HepG2 (cell line): ENCODE measurements around the gene TWNK. TPM values are rescaled to one million over a fixed set of nuclear protein-coding genes. Genes with fewer than 3 reads are reported as not detected.

Experiments used
- ARNT2 ChIP-seq: sonication (generic); formaldehyde crosslinking; IDR thresholded peaks from 2 replicates; pipeline ENCODE4 v1.8.0; 2022; ENCODE audit warnings: mild to moderate bottlenecking, low read depth, missing genetic modification reagents, moderate library complexity
- FIP1L1 ChIP-seq: fragments of 200-400 bp; formaldehyde crosslinking; IDR thresholded peaks from 2 replicates; pipeline ENCODE4 v1.6.1; 2018; ENCODE audit warnings: low read depth, mild to moderate bottlenecking, low read length, moderate library complexity, borderline replicate concordance; ENCODE audit not compliant: insufficient read depth
- FOXA3 ChIP-seq: IDR thresholded peaks from 2 replicates; pipeline ENCODE4 v1.6.1; 2016; ENCODE audit warnings: missing genetic modification reagents, missing compliant biosample characterization
- HNRNPK ChIP-seq: fragments of 200-400 bp; formaldehyde crosslinking; IDR thresholded peaks from 2 replicates; pipeline ENCODE4 v1.6.1; 2018; ENCODE audit warnings: low read length, low read depth, moderate library complexity, mild to moderate bottlenecking; ENCODE audit not compliant: poor library complexity, severe bottlenecking
- HOXA7 ChIP-seq: sonication (generic); formaldehyde crosslinking; IDR thresholded peaks from 2 replicates; pipeline ENCODE4 v1.8.1; 2022; ENCODE audit warnings: mild to moderate bottlenecking, missing genetic modification reagents, moderate library complexity
- ISX ChIP-seq: sonication (generic); formaldehyde crosslinking; conservative IDR thresholded peaks from 2 replicates; pipeline ENCODE4 v1.5.0; 2020; ENCODE audit warnings: missing genetic modification reagents
- MED13 ChIP-seq: sonication (generic); formaldehyde crosslinking; IDR thresholded peaks from 2 replicates; pipeline ENCODE4 v1.5.0; 2020; ENCODE audit warnings: missing genetic modification reagents
- NONO ChIP-seq, 2 experiments: fragments of 450-650 bp in 1 of 2; sonication (generic) in 1 of 2; formaldehyde crosslinking in 1 of 2; IDR thresholded peaks in 1 of 2; conservative IDR thresholded peaks in 1 of 2; 2 replicates each; pipeline versions ENCODE4 v1.6.1 to v1.8.0; 2017 to 2022; ENCODE audit warnings: mild to moderate bottlenecking in 1 of 2, missing genetic modification reagents in 1 of 2, moderate library complexity in 1 of 2
- POLR2A ChIP-seq, 2 experiments: IDR thresholded peaks; 2 replicates each; pipeline ENCODE4 v1.6.1; 2011; ENCODE audit warnings: low read depth in 2 of 2, low read length in 2 of 2, mild to moderate bottlenecking in 1 of 2, moderate library complexity in 1 of 2; ENCODE audit not compliant: insufficient read depth in 1 of 2
- RARA ChIP-seq: IDR thresholded peaks from 2 replicates; pipeline ENCODE4 v1.6.1; 2016; ENCODE audit warnings: missing genetic modification reagents, missing compliant biosample characterization
- RBFOX2 ChIP-seq: fragments of 200-400 bp; formaldehyde crosslinking; IDR thresholded peaks from 2 replicates; pipeline ENCODE4 v1.6.1; 2017; ENCODE audit warnings: low read depth, mild to moderate bottlenecking, low read length
- RBM22 ChIP-seq: fragments of 200-400 bp; formaldehyde crosslinking; optimal IDR thresholded peaks from 2 replicates; pipeline ENCODE3; 2017; ENCODE audit warnings: mild to moderate bottlenecking, low read length, moderate library complexity
- TMF1 ChIP-seq: sonication (generic); formaldehyde crosslinking; IDR thresholded peaks from 2 replicates; pipeline ENCODE4 v1.8.1; 2022; ENCODE audit warnings: low read depth, missing genetic modification reagents
- YY1 ChIP-seq: IDR thresholded peaks from 2 replicates; pipeline ENCODE4 v1.6.1; 2011; ENCODE audit warnings: low read length, low read depth, moderate library complexity, mild to moderate bottlenecking; ENCODE audit not compliant: insufficient read depth, insufficient replicate concordance
- ZMYM2 ChIP-seq: sonication (generic); formaldehyde crosslinking; IDR thresholded peaks from 2 replicates; pipeline ENCODE4 v1.8.0; 2022; ENCODE audit warnings: mild to moderate bottlenecking, missing genetic modification reagents
- ZNF44 ChIP-seq: sonication (generic); formaldehyde crosslinking; IDR thresholded peaks from 2 replicates; pipeline ENCODE4 v1.5.1; 2020; ENCODE audit warnings: mild to moderate bottlenecking, missing genetic modification reagents
- ZNF574 ChIP-seq: sonication (generic); formaldehyde crosslinking; IDR thresholded peaks from 2 replicates; pipeline ENCODE4 v1.4.0; 2020; ENCODE audit warnings: missing genetic modification reagents
- ZNF687 ChIP-seq: sonication (generic); formaldehyde crosslinking; IDR thresholded peaks from 2 replicates; pipeline ENCODE4 v1.5.1; 2020; ENCODE audit warnings: mild to moderate bottlenecking, missing genetic modification reagents, moderate library complexity
- ZSCAN29 ChIP-seq: sonication (generic); formaldehyde crosslinking; conservative IDR thresholded peaks from 2 replicates; pipeline ENCODE4 v1.4.0; 2020; ENCODE audit warnings: mild to moderate bottlenecking, missing genetic modification reagents
- polyA plus RNA-seq, 8 experiments: library from polyadenylated mRNA; depleted of rRNA in 3 of 8; stranded (reverse) in 7 of 8; unstranded in 1 of 8; fragments of >200 nt; fragmentation: Illumina TruSeq in 4 of 8; extraction: Trizol in 4 of 8; gene quantifications; 2 replicates each; pipeline versions ENCODE4 v1.2.1 to v1.2.3, GENCODE V29; 2011 to 2016; ENCODE audit warnings: low read depth in 4 of 8, missing spikeins in 1 of 8, mixed read lengths in 1 of 8; ENCODE audit not compliant: insufficient read depth in 1 of 8
- total RNA-seq, 5 experiments: library from RNA; depleted of rRNA; stranded (reverse); fragments of >200 nt; fragmentation: Illumina TruSeq; extraction: Trizol; gene quantifications; 2 replicates each; pipeline ENCODE4 v1.2.3, GENCODE V29; 2016; ENCODE audit warnings: low read depth in 1 of 5
- TF ChIP-seq, protein P1 (sequence below): sonication (generic); formaldehyde crosslinking; IDR thresholded peaks from 2 replicates; pipeline ENCODE4 v1.4.0; 2020; ENCODE audit warnings: missing genetic modification reagents

TWNK gene
- total and polyA plus RNA-seq, 2 of the 13 experiments (the other 11 are each of a cell fraction or from before 2014, with no cell fraction given): 10.7 to 16.5 TPM

DNA sequence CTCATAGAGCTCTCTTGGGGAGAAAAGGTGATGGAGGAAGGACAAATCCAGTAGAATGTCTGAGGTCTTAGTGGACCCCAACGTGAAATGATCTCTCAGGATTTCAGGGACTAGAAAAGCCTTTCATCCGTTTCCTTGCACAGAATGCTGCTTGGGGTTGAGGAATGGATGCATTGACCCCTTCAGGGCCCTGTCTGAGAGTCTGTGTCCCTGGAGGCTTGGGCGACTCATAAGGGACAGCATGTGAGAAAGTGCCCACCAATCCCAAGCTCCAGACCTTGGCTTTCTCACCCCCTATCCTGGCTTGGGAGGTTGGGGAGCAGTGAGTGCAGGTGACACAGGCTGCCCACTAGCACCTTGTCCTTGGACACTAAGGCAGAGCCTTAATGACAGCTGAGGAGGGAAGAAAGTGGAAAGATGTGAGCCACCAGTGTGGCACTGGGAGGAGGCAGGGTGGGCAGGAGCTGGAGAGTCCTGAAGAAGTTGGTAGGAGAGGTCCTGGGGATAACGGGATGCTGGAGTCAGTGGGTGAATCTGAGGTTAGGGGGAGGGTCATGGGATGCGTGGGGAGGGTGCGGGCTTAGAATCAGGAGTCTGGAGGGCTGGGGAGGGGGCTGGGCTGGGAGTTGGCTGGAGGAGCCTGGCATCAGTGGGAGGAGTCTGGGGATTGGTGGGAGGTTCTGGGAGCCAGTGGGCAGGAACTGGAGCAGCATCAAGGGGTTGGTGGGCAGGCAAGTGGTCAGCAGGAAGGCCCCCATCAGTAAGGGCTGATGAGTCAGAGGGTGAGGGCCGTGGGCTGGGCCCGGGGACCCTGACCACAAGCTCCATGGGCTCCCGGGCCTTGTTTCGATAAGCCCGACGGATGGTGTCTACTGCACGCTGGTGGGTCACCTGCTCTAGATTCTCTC, 20.8 kb downstream of the TWNK start (continued):
- TF ChIP-seq ZNF574 (CRISPR knock-in tag) (no peak), ZMYM2 (CRISPR knock-in tag) (no peak), ISX (CRISPR knock-in tag) (no peak), RARA (CRISPR knock-in tag) (0 out of 2 replicates have a peak, but pooled peaks have one; percentile 1), ZNF687 (CRISPR knock-in tag) (no peak), ARNT2 (CRISPR knock-in tag) (no peak), POLR2A (IDR thresholded peaks at IDR 0.05; ENCODE audit: insufficient read depth in 1 of 2, low read depth in 2 of 2, low read length in 2 of 2) (peak in 1 of 2 experiments; percentile 16; a peak in 1 of 4 replicates), ZNF44 (CRISPR knock-in tag) (no peak), MED13 (CRISPR knock-in tag) (no peak), RBFOX2 (peak; percentile 27; the same call in 1 of the 2 replicates), YY1 (no peak), RBM22 (peak; percentile 62), FIP1L1 (no peak), HNRNPK (peak; percentile 40), FOXA3 (CRISPR knock-in tag) (no peak), ZSCAN29 (no peak), NONO (IDR thresholded peaks at IDR 0.05) (no peak), NONO (CRISPR knock-in tag; conservative IDR thresholded peaks at IDR 0.05) (no peak), TMF1 (CRISPR knock-in tag) (no peak), HOXA7 (CRISPR knock-in tag) (no peak)
- TF ChIP-seq, protein P1, sequence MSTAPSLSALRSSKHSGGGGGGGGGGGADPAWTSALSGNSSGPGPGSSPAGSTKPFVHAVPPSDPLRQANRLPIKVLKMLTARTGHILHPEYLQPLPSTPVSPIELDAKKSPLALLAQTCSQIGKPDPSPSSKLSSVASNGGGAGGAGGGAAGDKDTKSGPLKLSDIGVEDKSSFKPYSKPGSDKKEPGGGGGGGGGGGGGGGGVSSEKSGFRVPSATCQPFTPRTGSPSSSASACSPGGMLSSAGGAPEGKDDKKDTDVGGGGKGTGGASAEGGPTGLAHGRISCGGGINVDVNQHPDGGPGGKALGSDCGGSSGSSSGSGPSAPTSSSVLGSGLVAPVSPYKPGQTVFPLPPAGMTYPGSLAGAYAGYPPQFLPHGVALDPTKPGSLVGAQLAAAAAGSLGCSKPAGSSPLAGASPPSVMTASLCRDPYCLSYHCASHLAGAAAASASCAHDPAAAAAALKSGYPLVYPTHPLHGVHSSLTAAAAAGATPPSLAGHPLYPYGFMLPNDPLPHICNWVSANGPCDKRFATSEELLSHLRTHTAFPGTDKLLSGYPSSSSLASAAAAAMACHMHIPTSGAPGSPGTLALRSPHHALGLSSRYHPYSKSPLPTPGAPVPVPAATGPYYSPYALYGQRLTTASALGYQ (CRISPR knock-in tag): no peak
